ENCODE results near the gene SPATA46. TPM values are rescaled to one million over a fixed set of nuclear protein-coding genes. Genes with fewer than 3 reads are reported as not detected.
"Not testable (repeated sequence)": the region's sequence is repeated elsewhere in the genome, so short reads cannot be mapped to it uniquely, and the experiment has no call there.

SPATA46 gene
- polyA plus RNA-seq, 1 donor (not counting 4 experiments of a cell fraction or from before 2014, with no cell fraction given): not detected

DNA sequence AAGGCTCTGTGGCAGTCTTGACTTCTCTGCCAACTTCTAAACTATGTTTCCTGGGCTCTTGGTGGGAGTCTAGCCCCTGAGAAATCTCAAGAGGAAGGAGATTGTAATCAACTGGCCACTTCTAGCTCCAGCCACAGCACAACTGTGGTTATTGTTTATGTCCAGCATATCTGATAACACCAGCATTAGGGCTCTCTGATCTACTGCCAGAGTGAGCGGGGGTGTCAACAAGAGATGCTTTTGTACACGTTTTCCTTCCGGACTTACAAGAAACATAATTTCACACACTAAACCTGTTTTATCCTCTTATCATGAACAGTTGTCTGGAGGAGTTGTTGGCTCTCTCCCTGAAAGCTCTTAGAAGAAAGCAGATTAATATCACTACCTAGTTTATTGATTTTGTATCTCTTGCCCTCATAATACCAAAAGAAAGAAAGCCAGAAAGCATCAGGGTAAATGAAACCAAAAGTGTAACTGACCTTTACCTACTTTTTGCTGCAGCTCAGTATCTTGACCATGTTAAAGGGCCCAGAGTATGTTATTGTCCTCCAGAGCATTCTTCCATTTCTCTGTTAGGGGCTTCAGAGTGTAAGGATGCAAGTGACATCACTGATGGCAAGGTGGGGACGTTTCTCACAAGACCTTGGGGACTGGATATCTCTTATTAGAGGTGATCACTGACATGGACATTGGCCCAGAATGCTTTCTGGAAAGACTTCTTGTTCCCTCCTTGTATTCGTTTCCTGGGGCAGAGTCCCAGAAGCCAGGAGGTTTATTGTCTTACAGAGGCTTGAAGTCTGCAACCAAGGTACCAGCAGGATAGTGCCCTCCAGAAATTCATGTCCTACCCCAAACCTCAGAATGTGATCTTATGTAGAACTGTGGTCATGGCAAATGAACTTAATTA lies 44.9 kb upstream of the SPATA46 start:
- Histone ChIP-seq H4K20me1 (ENCODE audit: control insufficient read depth, extremely low read depth, insufficient read depth, low read length) (no peaks in the 10 kb centered on the region), H3K27ac (ENCODE audit: control insufficient read depth, insufficient read depth, low read length) (no peak overlapping the region), H2AFZ (ENCODE audit: control insufficient read depth, low read length) (no peak overlapping the region), H3K4me1 (ENCODE audit: control insufficient read depth, extremely low read depth, insufficient read depth, low read length) (no peaks in the 10 kb centered on the region), H3K9me3 (ENCODE audit: control insufficient read depth, low read depth, low read length) (no peaks in the 10 kb centered on the region), H3K4me3 (ENCODE audit: control insufficient read depth in 2 of 3, extremely low read depth in 1 of 3, insufficient read depth in 2 of 3, low read depth in 1 of 3, low read length in 3 of 3) (no peak overlapping the region), H3K4me2 (ENCODE audit: control insufficient read depth, extremely low read depth, insufficient read depth, low read depth, low read length) (no peak overlapping the region), H3K9me1 (ENCODE audit: control insufficient read depth, extremely low read depth, insufficient read depth, low read length) (no peaks in the 10 kb centered on the region), H3K27me3 (ENCODE audit: control insufficient read depth, extremely low read depth, insufficient read depth, low read length) (no peaks in the 10 kb centered on the region), H3K9ac (ENCODE audit: control insufficient read depth, extremely low read depth, insufficient read depth, low read length) (no peak overlapping the region), H3K36me3 (ENCODE audit: control insufficient read depth in 2 of 2, extremely low read depth in 1 of 2, insufficient read depth in 2 of 2, low read length in 2 of 2) (no peaks in the 10 kb centered on the region), H3K79me2 (ENCODE audit: control insufficient read depth, insufficient read depth, low read length) (no peaks in the 10 kb centered on the region)
- dilution Hi-C loops (cut with MboI; ENCODE audit: extremely low pct_ligation_motif_present, low sequenced_read_pairs): no loop called here
- FAIRE-seq: no peak
- DNase-seq (ENCODE audit: low read depth, low spot score): no peak
- no peak for TF ChIP-seq EZH2 (IDR thresholded peaks at IDR 0.05; ENCODE audit: low read length)
- TF ChIP-seq, protein P1, sequence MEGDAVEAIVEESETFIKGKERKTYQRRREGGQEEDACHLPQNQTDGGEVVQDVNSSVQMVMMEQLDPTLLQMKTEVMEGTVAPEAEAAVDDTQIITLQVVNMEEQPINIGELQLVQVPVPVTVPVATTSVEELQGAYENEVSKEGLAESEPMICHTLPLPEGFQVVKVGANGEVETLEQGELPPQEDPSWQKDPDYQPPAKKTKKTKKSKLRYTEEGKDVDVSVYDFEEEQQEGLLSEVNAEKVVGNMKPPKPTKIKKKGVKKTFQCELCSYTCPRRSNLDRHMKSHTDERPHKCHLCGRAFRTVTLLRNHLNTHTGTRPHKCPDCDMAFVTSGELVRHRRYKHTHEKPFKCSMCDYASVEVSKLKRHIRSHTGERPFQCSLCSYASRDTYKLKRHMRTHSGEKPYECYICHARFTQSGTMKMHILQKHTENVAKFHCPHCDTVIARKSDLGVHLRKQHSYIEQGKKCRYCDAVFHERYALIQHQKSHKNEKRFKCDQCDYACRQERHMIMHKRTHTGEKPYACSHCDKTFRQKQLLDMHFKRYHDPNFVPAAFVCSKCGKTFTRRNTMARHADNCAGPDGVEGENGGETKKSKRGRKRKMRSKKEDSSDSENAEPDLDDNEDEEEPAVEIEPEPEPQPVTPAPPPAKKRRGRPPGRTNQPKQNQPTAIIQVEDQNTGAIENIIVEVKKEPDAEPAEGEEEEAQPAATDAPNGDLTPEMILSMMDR (optimal IDR thresholded peaks at IDR 0.05 in 1 of 3, IDR thresholded peaks at IDR 0.05 in 1 of 3, conservative IDR thresholded peaks at IDR 0.05 in 1 of 3; ENCODE audit: extremely low read depth in 1 of 3, insufficient read depth in 2 of 3, low read length in 3 of 3): no peak

DNA sequence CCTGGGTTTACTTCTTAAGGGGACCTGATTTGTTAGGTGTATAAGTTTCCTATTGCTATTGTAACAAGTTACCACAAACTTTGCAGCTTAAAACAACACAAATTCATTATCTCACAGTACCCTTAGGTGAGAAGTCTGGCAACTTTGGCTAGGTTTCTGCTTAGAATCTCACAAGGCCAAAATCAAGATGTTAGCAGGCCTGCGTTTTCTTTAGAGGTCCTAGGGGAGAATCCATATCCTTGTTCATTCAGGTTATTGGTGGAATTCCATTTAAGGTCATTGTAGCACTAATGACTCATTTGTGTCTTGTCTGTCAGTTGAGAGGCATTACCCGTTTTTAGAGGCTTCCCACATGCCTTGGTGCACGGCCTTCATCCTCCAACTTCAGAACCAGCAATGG lies 43.5 kb upstream of the SPATA46 start:
- Histone ChIP-seq H3K4me2 (ENCODE audit: control insufficient read depth, extremely low read depth, insufficient read depth, low read depth, low read length) (no peak overlapping the region), H3K27ac (ENCODE audit: control insufficient read depth, insufficient read depth, low read length) (no peak overlapping the region), H3K9me1 (ENCODE audit: control insufficient read depth, extremely low read depth, insufficient read depth, low read length) (no peaks in the 10 kb centered on the region), H3K27me3 (ENCODE audit: control insufficient read depth, extremely low read depth, insufficient read depth, low read length) (no peaks in the 10 kb centered on the region), H3K9me3 (ENCODE audit: control insufficient read depth, low read depth, low read length) (no peaks in the 10 kb centered on the region), H2AFZ (ENCODE audit: control insufficient read depth, low read length) (no peak overlapping the region), H3K79me2 (ENCODE audit: control insufficient read depth, insufficient read depth, low read length) (no peaks in the 10 kb centered on the region), H3K4me3 (ENCODE audit: control insufficient read depth in 2 of 3, extremely low read depth in 1 of 3, insufficient read depth in 2 of 3, low read depth in 1 of 3, low read length in 3 of 3) (no peak overlapping the region), H3K9ac (ENCODE audit: control insufficient read depth, extremely low read depth, insufficient read depth, low read length) (no peak overlapping the region), H3K4me1 (ENCODE audit: control insufficient read depth, extremely low read depth, insufficient read depth, low read length) (no peaks in the 10 kb centered on the region), H4K20me1 (ENCODE audit: control insufficient read depth, extremely low read depth, insufficient read depth, low read length) (no peaks in the 10 kb centered on the region), H3K36me3 (ENCODE audit: control insufficient read depth in 2 of 2, extremely low read depth in 1 of 2, insufficient read depth in 2 of 2, low read length in 2 of 2) (no peaks in the 10 kb centered on the region)
- FAIRE-seq (no peak), DNase-seq (ENCODE audit: low read depth, low spot score) (no peak)
- no peak for TF ChIP-seq EZH2 (IDR thresholded peaks at IDR 0.05; ENCODE audit: low read length)
- TF ChIP-seq, protein P1 (optimal IDR thresholded peaks at IDR 0.05 in 1 of 3, IDR thresholded peaks at IDR 0.05 in 1 of 3, conservative IDR thresholded peaks at IDR 0.05 in 1 of 3; ENCODE audit: extremely low read depth in 1 of 3, insufficient read depth in 2 of 3, low read length in 3 of 3): no peak
- dilution Hi-C loops (cut with MboI; ENCODE audit: extremely low pct_ligation_motif_present, low sequenced_read_pairs): no loop called here

DNA sequence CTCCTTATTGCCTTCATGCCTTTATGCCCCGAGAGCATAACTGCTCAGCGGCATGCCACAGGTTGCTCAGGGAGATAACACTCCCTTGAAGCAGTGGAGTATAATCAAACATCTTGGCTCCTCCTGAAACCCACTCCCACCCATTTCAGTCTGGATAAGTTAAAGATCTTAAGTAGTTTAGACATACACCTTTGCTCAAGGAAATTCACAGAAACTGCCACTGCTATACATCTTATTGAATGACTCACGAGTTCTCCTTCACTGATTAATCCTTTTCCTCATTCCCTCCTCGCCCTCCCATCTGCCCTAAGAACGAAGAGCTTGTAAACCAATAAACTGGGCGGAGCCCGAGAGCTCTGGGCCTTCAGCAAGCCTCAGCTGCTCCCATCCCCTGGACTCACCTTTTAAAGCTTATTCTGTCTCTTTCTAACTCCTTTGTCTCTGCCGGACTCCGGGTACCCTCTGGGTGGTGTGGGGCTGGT lies 42.8 kb upstream of the SPATA46 start:
- not testable (repeated sequence) for H2AFZ ChIP-seq (ENCODE audit: control insufficient read depth, low read length)

More for the DNA sequence above, 42.8 kb upstream of the SPATA46 start:
- H3K4me1 ChIP-seq (ENCODE audit: control insufficient read depth, extremely low read depth, insufficient read depth, low read length); DNase-seq (ENCODE audit: low read depth, low spot score); H3K9me1 ChIP-seq (ENCODE audit: control insufficient read depth, extremely low read depth, insufficient read depth, low read length); H3K27ac ChIP-seq (ENCODE audit: control insufficient read depth, insufficient read depth, low read length); H3K4me3 ChIP-seq (ENCODE audit: control insufficient read depth in 2 of 3, extremely low read depth in 1 of 3, insufficient read depth in 2 of 3, low read depth in 1 of 3, low read length in 3 of 3); H3K79me2 ChIP-seq (ENCODE audit: control insufficient read depth, insufficient read depth, low read length); H3K9ac ChIP-seq (ENCODE audit: control insufficient read depth, extremely low read depth, insufficient read depth, low read length); FAIRE-seq; H3K4me2 ChIP-seq (ENCODE audit: control insufficient read depth, extremely low read depth, insufficient read depth, low read depth, low read length); H3K27me3 ChIP-seq (ENCODE audit: control insufficient read depth, extremely low read depth, insufficient read depth, low read length); H4K20me1 ChIP-seq (ENCODE audit: control insufficient read depth, extremely low read depth, insufficient read depth, low read length); dilution Hi-C loops (cut with MboI; ENCODE audit: extremely low pct_ligation_motif_present, low sequenced_read_pairs); H3K9me3 ChIP-seq (ENCODE audit: control insufficient read depth, low read depth, low read length); H3K36me3 ChIP-seq (ENCODE audit: control insufficient read depth in 2 of 2, extremely low read depth in 1 of 2, insufficient read depth in 2 of 2, low read length in 2 of 2): not testable (repeated sequence)

Measured in keratinocyte (primary cell).